CD14-positive monocyte (primary cell): ENCODE measurements around the gene CUL1. TPM values are rescaled to one million over a fixed set of nuclear protein-coding genes. Genes with fewer than 3 reads are reported as not detected.
A peak's percentile ranks its signal among the peaks of the same experiment; 100 is the strongest.

Experiments used
- DNase-seq, 3 donors: peaks; one replicate each; pipeline ENCODE4 v3.0.0-alpha.2; 2011 to 2022
- H2AFZ ChIP-seq: 2 replicates; pipeline ENCODE4 v1.6.0; 2012; ENCODE audit warnings: mild to moderate bottlenecking, low read depth, low read length, inconsistent platforms; ENCODE audit not compliant: insufficient read depth, poor library complexity, severe bottlenecking
- H3K27ac ChIP-seq, 2 donors: 1 replicate in 1 of 2; 2 replicates in 1 of 2; pipeline ENCODE4 v1.5.1; 2012 to 2013; ENCODE audit warnings: low read length in 2 of 2, control low read depth in 1 of 2, inconsistent platforms in 1 of 2, low read depth in 1 of 2, mild to moderate bottlenecking in 1 of 2
- H3K27me3 ChIP-seq, 2 donors: one replicate each; pipeline versions ENCODE4 v1.6.0 to v1.6.1; 2011 to 2013; ENCODE audit warnings: low read length in 2 of 2; ENCODE audit not compliant: control insufficient read depth in 2 of 2, insufficient read depth in 2 of 2
- H3K36me3 ChIP-seq, 2 donors: replicated peaks in 1 of 2; 1 replicate in 1 of 2; 2 replicates in 1 of 2; pipeline versions ENCODE4 v1.5.1 to v1.6.1; 2012 to 2013; ENCODE audit warnings: low read length in 2 of 2, control low read depth in 1 of 2, inconsistent platforms in 1 of 2, mild to moderate bottlenecking in 1 of 2; ENCODE audit not compliant: insufficient read depth in 2 of 2, control insufficient read depth in 1 of 2
- H3K4me1 ChIP-seq, 2 donors: 1 replicate in 1 of 2; 2 replicates in 1 of 2; pipeline versions ENCODE4 v1.5.1 to v1.6.1; 2012 to 2013; ENCODE audit warnings: low read length in 2 of 2, control low read depth in 1 of 2, inconsistent platforms in 1 of 2, mild to moderate bottlenecking in 1 of 2, moderate library complexity in 1 of 2; ENCODE audit not compliant: insufficient read depth in 2 of 2, control insufficient read depth in 1 of 2
- H3K4me2 ChIP-seq: replicated peaks from 2 replicates; pipeline ENCODE3; 2012; ENCODE audit warnings: low read length, moderate library complexity, mild to moderate bottlenecking; ENCODE audit not compliant: poor library complexity, severe bottlenecking; ENCODE audit errors: extremely low read depth
- H3K4me3 ChIP-seq, 3 experiments: fragments of 200-600 bp in 1 of 3; sonication (generic) in 1 of 3; replicated peaks in 1 of 3; 1 replicate in 2 of 3; 2 replicates in 1 of 3; pipeline ENCODE4 v1.5.1; 2011 to 2013; ENCODE audit warnings: low read length in 3 of 3, mild to moderate bottlenecking in 3 of 3, control low read depth in 2 of 3, low read depth in 2 of 3, inconsistent platforms in 1 of 3, moderate library complexity in 1 of 3
- H3K79me2 ChIP-seq: 2 replicates; pipeline ENCODE4 v1.6.0; 2012; ENCODE audit warnings: mild to moderate bottlenecking, control low read depth, inconsistent platforms, low read length, moderate library complexity; ENCODE audit not compliant: insufficient read depth
- H3K9ac ChIP-seq: 2 replicates; pipeline ENCODE4 v1.6.0; 2017; ENCODE audit warnings: low read length, mild to moderate bottlenecking; ENCODE audit not compliant: insufficient read depth, poor library complexity, severe bottlenecking
- H3K9me3 ChIP-seq, 2 donors: replicated peaks in 1 of 2; 1 replicate in 1 of 2; 2 replicates in 1 of 2; pipeline versions ENCODE4 v1.5.1 to v1.6.1; 2012 to 2013; ENCODE audit warnings: low read length in 2 of 2, control low read depth in 1 of 2; ENCODE audit not compliant: control insufficient read depth in 1 of 2, insufficient read depth in 1 of 2
- H4K20me1 ChIP-seq: 2 replicates; pipeline ENCODE4 v1.6.0; 2012; ENCODE audit warnings: mild to moderate bottlenecking, low read length, control low read depth, moderate library complexity; ENCODE audit not compliant: insufficient read depth
- H3K27ac Mint-ChIP-seq, 7 donors: one replicate each; pipeline ENCODE4 v1.8.0; 2020; ENCODE audit warnings: mild to moderate bottlenecking in 7 of 7, mixed read lengths in 7 of 7, moderate library complexity in 6 of 7, inconsistent platforms in 2 of 7
- H3K27me3 Mint-ChIP-seq, 3 donors: one replicate each; pipeline ENCODE4 v1.8.0; 2021 to 2022; ENCODE audit warnings: low read depth in 3 of 3, mild to moderate bottlenecking in 3 of 3, mixed read lengths in 3 of 3, moderate library complexity in 3 of 3, inconsistent platforms in 1 of 3
- H3K36me3 Mint-ChIP-seq, 2 donors: one replicate each; pipeline ENCODE4 v1.8.0; 2020; ENCODE audit warnings: mixed read lengths in 2 of 2, inconsistent platforms in 1 of 2, mild to moderate bottlenecking in 1 of 2
- H3K4me1 Mint-ChIP-seq: one replicate; pipeline ENCODE4 v1.8.0; 2020; ENCODE audit warnings: mild to moderate bottlenecking, mixed read lengths
- H3K4me3 Mint-ChIP-seq, 2 donors: one replicate each; pipeline ENCODE4 v1.8.0; 2020; ENCODE audit warnings: mild to moderate bottlenecking in 2 of 2, mixed read lengths in 2 of 2, moderate library complexity in 1 of 2
- H3K9me3 Mint-ChIP-seq, 7 donors: one replicate each; pipeline ENCODE4 v1.8.0; 2020 to 2022; ENCODE audit warnings: mixed read lengths in 7 of 7, mild to moderate bottlenecking in 6 of 7, moderate library complexity in 6 of 7, inconsistent platforms in 2 of 7
- WGBS: methylation state at CpG from one replicate; pipeline ENCODE4 v1.1.5; 2013; ENCODE audit warnings: missing lambda C conversion rate; ENCODE audit not compliant: insufficient coverage; 5-methylcytosine and 5-hydroxymethylcytosine counted together
- intact Hi-C, 2 donors: fragments of 100-400 bp; cut with micrococcal nuclease; formaldehyde crosslinking; loops; one replicate each; pipeline versions ENCODE4 v1.15.0 to v1.15.1; 2023
- polyA plus RNA-seq, 3 donors: library from polyadenylated mRNA; depleted of rRNA in 1 of 3; unstranded in 2 of 3; stranded (reverse) in 1 of 3; fragments of 300-500 nt in 2 of 3; fragments of >200 nt in 1 of 3; fragmentation: Illumina TruSeq in 2 of 3; gene quantifications; 1 replicate in 2 of 3; 2 replicates in 1 of 3; pipeline ENCODE4 v1.2.3, GENCODE V29; 2012 to 2021
- TF ChIP-seq, protein P1 (sequence below): fragments of 200-600 bp; IDR thresholded peaks from one replicate; pipeline ENCODE4 v1.8.0; 2022; ENCODE audit warnings: antibody characterized with exemption, mild to moderate bottlenecking

CUL1 gene
- polyA plus RNA-seq, 3 donors: 22.8 to 32.6 (median 23.9) TPM

DNA sequence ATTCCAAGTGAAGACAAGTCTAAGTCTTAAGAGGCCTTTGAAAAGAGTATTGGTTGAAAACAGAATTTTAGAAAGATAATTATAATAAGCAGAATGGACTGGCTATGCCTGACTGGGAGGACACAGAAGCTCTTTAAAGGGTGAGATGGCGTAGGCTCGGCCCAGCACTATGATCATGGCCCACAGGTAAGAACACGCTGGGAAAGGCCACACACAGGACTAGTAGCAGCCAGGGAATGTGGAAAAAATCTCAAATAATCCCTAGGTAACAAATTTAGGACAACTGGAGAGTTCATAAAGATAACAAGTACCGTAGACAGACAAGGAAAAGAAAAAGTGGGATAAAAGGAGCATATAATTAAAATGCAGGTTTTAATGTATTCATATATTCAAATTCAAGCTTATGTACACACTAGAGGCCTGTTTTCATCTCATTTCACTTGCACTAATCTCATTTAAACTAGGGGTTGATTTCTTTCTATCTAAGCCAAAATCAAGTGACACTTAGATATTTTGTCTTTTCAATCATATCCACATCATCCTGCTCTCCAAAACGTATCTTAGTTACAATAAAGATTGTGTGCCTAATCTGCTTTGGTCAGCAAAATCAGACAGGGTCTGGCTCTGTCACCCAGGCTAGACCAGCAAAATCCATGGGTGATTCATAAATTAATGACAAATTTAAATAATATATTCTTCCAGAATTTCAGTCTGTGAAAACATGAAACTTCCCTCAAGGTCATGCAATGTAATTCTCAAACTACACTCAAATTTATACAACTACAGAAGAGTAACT, 132.4 kb downstream of the CUL1 start:
- Histone ChIP-seq H3K27me3 (no peaks in the 10 kb centered on the region), H3K79me2 (peaks cover 46% of the 10 kb centered on the region), H3K9me3 (no peaks in the 10 kb centered on the region), H3K36me3 (peaks cover 37 to 61% of the 10 kb centered on the region in 2 donors), H3K27ac (no peak overlapping the region), H3K4me3 (no peak overlapping the region), H2AFZ (no peak overlapping the region), H3K4me2 (no peak overlapping the region), H4K20me1 (no peaks in the 10 kb centered on the region), H3K9ac (no peak overlapping the region), H3K4me1 (no peaks in the 10 kb centered on the region)
- TF ChIP-seq, protein P1, sequence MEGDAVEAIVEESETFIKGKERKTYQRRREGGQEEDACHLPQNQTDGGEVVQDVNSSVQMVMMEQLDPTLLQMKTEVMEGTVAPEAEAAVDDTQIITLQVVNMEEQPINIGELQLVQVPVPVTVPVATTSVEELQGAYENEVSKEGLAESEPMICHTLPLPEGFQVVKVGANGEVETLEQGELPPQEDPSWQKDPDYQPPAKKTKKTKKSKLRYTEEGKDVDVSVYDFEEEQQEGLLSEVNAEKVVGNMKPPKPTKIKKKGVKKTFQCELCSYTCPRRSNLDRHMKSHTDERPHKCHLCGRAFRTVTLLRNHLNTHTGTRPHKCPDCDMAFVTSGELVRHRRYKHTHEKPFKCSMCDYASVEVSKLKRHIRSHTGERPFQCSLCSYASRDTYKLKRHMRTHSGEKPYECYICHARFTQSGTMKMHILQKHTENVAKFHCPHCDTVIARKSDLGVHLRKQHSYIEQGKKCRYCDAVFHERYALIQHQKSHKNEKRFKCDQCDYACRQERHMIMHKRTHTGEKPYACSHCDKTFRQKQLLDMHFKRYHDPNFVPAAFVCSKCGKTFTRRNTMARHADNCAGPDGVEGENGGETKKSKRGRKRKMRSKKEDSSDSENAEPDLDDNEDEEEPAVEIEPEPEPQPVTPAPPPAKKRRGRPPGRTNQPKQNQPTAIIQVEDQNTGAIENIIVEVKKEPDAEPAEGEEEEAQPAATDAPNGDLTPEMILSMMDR: no peak
- Mint-ChIP-seq H3K4me3 (no peak overlapping the region), H3K27ac (peak overlapping the region in 2 of 7 donors; percentile 2 to 78), H3K36me3 (peaks cover 32 to 62% of the 10 kb centered on the region in 2 donors), H3K4me1 (no peaks in the 10 kb centered on the region), H3K9me3 (no peaks in the 10 kb centered on the region), H3K27me3 (no peaks in the 10 kb centered on the region)
- no peak for DNase-seq
- intact Hi-C loops: no loop called here
- 90% methylated on average over 2 of the region's 5 CpGs for WGBS

GRCh38 chr7:148831782-148832181, 133.1 kb downstream of the CUL1 start:
- Mint-ChIP-seq H3K4me1 (no peaks in the 10 kb centered on the region), H3K4me3 (no peak overlapping the region), H3K27me3 (no peaks in the 10 kb centered on the region), H3K27ac (peak overlapping the region in 2 of 7 donors; percentile 15 to 57), H3K36me3 (peaks cover 34 to 64% of the 10 kb centered on the region in 2 donors), H3K9me3 (no peaks in the 10 kb centered on the region)
- peaks cover 31 to 61% of the 10 kb centered on the region in 2 donors for H3K36me3 ChIP-seq
- no peaks in the 10 kb centered on the region for H4K20me1 ChIP-seq
- H3K4me1 ChIP-seq: no peaks in the 10 kb centered on the region
- no peaks in the 10 kb centered on the region for H3K9me3 ChIP-seq
- DNase-seq: no peak
- H3K9ac ChIP-seq: no peak overlapping the region
- H3K79me2 ChIP-seq: peaks cover 52% of the 10 kb centered on the region
- no peak overlapping the region for H2AFZ ChIP-seq
- no CpG with 5 or more reads among the region's 2 CpGs for WGBS
- H3K4me3 ChIP-seq: no peak overlapping the region
- H3K27ac ChIP-seq: no peak overlapping the region
- no peaks in the 10 kb centered on the region for H3K27me3 ChIP-seq
- intact Hi-C loops: no loop called here
- TF ChIP-seq, protein P1: no peak
- H3K4me2 ChIP-seq: no peak overlapping the region
